ENCODE results near the gene PRICKLE1.

PRICKLE1 gene

GRCh38 chr12:42473130-42473529 lies 116.4 kb downstream of the PRICKLE1 start:
- no peak for TF ChIP-seq MYC (IDR thresholded peaks at IDR 0.05; ENCODE audit: low read depth, low read length)
- H3K4me3 ChIP-seq (ENCODE audit: low read depth, low read length): no peak overlapping the region
- no peak for DNase-seq (ENCODE audit: low read depth)

GRCh38 chr12:42472376-42472775 lies 117.2 kb downstream of the PRICKLE1 start:
- DNase-seq (ENCODE audit: low read depth): no peak
- H3K4me3 ChIP-seq (ENCODE audit: low read depth, low read length): no peak overlapping the region
- TF ChIP-seq MAX (IDR thresholded peaks at IDR 0.05; ENCODE audit: low read depth, low read length) (no peak), POLR2A (IDR thresholded peaks at IDR 0.05; ENCODE audit: extremely low read depth, insufficient read length) (no peak), CTCF (IDR thresholded peaks at IDR 0.05; ENCODE audit: low read depth, low read length) (no peak), MYC (IDR thresholded peaks at IDR 0.05; ENCODE audit: low read depth, low read length) (no peak)

GRCh38 chr12:42469355-42470175 lies 120.0 kb downstream of the PRICKLE1 start:
- peak; percentile 76 for DNase-seq (ENCODE audit: low read depth)
- no peak for TF ChIP-seq MAX (IDR thresholded peaks at IDR 0.05; ENCODE audit: low read depth, low read length)
- H3K4me3 ChIP-seq (ENCODE audit: low read depth, low read length): peak overlapping the region; percentile 30

- TF ChIP-seq POLR2A (IDR thresholded peaks at IDR 0.05; ENCODE audit: extremely low read depth, insufficient read length) (no peak), MYC (IDR thresholded peaks at IDR 0.05; ENCODE audit: low read depth, low read length) (no peak), MAX (IDR thresholded peaks at IDR 0.05; ENCODE audit: low read depth, low read length) (peak; percentile 41)
- H3K4me3 ChIP-seq (ENCODE audit: low read depth, low read length): peak overlapping the region; percentile 30
- DNase-seq (ENCODE audit: low read depth): peak; percentile 14
These were observed 120.6 kb downstream of the PRICKLE1 start for GRCh38 chr12:42468921-42469320.

- H3K4me3 ChIP-seq (ENCODE audit: low read depth, low read length): peak overlapping the region; percentile 30
- DNase-seq (ENCODE audit: low read depth): peak; percentile 46
- TF ChIP-seq CTCF (IDR thresholded peaks at IDR 0.05; ENCODE audit: low read depth, low read length) (no peak), MYC (IDR thresholded peaks at IDR 0.05; ENCODE audit: low read depth, low read length) (no peak), MAX (IDR thresholded peaks at IDR 0.05; ENCODE audit: low read depth, low read length) (peak; percentile 2; the same call in 1 of the 2 replicates), POLR2A (IDR thresholded peaks at IDR 0.05; ENCODE audit: extremely low read depth, insufficient read length) (no peak)
These were observed 121.2 kb downstream of the PRICKLE1 start for GRCh38 chr12:42468341-42468821.

- TF ChIP-seq MYC (IDR thresholded peaks at IDR 0.05; ENCODE audit: low read depth, low read length) (no peak), MAX (IDR thresholded peaks at IDR 0.05; ENCODE audit: low read depth, low read length) (no peak), POLR2A (IDR thresholded peaks at IDR 0.05; ENCODE audit: extremely low read depth, insufficient read length) (no peak), CTCF (IDR thresholded peaks at IDR 0.05; ENCODE audit: low read depth, low read length) (no peak)
- no peak for DNase-seq (ENCODE audit: low read depth)
- H3K4me3 ChIP-seq (ENCODE audit: low read depth, low read length): no peak overlapping the region
These were observed 125.9 kb downstream of the PRICKLE1 start for GRCh38 chr12:42463671-42464070.

- H3K4me3 ChIP-seq (ENCODE audit: low read depth, low read length): no peak overlapping the region
- TF ChIP-seq POLR2A (IDR thresholded peaks at IDR 0.05; ENCODE audit: extremely low read depth, insufficient read length): no peak
- TF ChIP-seq MYC (IDR thresholded peaks at IDR 0.05; ENCODE audit: low read depth, low read length): no peak
- DNase-seq (ENCODE audit: low read depth): no peak
These were observed 127.1 kb downstream of the PRICKLE1 start for GRCh38 chr12:42462486-42462885.

All from NB4 (cell line).